GM18505 (cell line): ENCODE measurements around the gene TSHZ1.

ENCODE experiments used
- ATAC-seq: cut with Tn5 transposase; IDR thresholded peaks from one replicate; pipeline ENCODE4 v1.9.1; 2021; ENCODE audit not compliant: unreplicated experiment
- POLR2A ChIP-seq: IDR thresholded peaks from 4 replicates; pipeline ENCODE4 v1.6.1; 2011; ENCODE audit warnings: borderline replicate concordance; ENCODE audit not compliant: insufficient read depth, insufficient read length; ENCODE audit errors: extremely low read depth

Gene TSHZ1

GRCh38 chr18:75199327-75199726, 11.3 kb upstream of the TSHZ1 start:
- no peak for ATAC-seq
- TF ChIP-seq POLR2A: no peak

- no peak for ATAC-seq
- TF ChIP-seq POLR2A: no peak
Observed at GRCh38 chr18:75200071-75200470, 10.5 kb upstream of the TSHZ1 start.

- ATAC-seq: no peak
- no peak for TF ChIP-seq POLR2A
Observed at GRCh38 chr18:75200605-75201280, 9.9 kb upstream of the TSHZ1 start.

DNA sequence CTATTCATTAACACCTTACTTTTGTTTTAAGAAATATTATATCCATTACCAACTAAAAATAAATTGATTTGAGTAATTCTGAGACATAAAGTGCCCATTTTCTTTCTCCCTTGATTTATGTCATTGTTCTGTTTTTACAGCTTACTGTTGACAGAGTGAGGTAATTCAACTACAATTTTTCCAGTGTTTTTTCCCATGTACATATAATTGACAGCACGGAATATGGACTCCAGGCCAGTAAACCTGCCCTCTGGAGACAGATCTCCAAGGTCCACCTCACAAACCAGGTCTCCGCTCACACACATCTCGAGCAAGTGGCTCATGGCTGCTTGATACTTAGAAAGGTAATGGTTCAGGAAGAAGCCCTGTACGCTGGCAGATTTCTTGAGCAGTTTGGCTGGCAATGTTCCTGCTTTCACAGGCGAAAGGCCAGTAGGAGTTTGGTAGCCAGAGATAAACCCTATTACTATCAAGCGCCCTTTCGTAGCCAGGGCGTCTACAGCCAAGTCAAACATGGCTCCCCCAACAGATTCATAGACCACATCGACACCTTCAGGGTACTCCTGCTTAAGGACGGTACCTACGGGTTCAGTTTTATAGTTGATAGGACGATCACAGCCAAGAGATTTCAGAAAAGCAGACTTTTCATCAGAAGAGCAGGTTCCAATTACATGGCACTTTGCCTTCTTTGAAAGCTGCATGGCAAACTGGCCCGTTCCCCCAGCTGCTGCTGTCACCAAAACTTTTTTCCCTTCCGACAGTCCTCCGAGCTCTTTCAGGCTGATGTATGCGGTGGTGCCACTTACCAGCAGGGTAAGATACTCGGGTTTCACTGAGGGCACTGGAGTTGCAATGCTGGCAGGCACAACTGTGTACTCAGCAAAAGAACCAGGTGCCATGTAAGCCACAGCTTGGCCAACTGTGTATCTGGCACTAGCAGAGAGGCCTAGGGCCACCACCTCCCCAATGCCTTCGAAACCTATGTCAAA, 9.0 kb upstream of the TSHZ1 start:
- ATAC-seq: no peak
- TF ChIP-seq POLR2A: no peak

- no peak for TF ChIP-seq POLR2A
Observed at GRCh38 chr18:75202696-75203365, 7.8 kb upstream of the TSHZ1 start.

GRCh38 chr18:75203416-75204268, 7.0 kb upstream of the TSHZ1 start:
- ATAC-seq: no peak
- TF ChIP-seq POLR2A: no peak

More at GRCh38 chr18:75202696-75203365, 7.8 kb upstream of the TSHZ1 start:
- ATAC-seq: no peak

- ATAC-seq: no peak
- no peak for TF ChIP-seq POLR2A
Observed at GRCh38 chr18:75204269-75204731, 6.3 kb upstream of the TSHZ1 start.

DNA sequence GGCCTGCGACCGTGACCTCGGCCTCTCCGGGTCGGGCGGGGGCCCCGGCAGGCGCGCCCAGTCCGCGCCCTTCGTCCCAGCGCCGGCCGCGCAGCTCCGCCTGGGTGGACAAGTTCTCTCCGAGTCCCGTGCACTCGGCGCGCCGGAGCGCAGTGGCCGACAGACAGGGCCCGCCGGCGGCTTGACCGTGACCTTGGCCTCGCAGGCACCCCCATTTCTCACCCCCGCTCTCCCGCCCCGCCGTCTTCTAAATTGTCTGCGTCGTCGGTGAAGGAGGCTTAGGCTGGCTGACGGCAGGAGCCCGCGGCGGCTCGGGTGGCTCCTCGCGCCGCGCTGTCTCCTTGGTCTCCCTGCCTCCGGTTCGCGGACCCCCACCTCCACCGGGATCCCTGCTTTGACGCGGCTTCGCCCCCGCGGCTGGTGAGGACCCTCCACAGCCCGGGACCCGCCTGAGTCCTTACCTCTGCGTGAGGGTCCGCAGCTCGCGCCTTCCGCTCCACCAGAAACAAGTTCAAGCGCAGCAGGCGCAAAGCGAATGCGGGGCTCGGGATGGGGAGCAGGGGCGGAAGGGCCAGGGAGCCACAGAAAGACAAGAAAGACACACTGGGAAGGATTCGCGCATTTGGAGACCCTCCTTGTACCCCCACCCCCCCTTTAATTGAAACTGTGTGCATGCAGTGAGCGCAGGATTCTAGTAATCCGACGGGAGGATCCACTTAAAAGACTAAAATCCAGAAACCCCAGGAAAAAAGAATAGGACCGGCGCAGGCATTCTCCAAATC, 5.7 kb upstream of the TSHZ1 start:
- ATAC-seq: no peak
- TF ChIP-seq POLR2A: no peak

DNA sequence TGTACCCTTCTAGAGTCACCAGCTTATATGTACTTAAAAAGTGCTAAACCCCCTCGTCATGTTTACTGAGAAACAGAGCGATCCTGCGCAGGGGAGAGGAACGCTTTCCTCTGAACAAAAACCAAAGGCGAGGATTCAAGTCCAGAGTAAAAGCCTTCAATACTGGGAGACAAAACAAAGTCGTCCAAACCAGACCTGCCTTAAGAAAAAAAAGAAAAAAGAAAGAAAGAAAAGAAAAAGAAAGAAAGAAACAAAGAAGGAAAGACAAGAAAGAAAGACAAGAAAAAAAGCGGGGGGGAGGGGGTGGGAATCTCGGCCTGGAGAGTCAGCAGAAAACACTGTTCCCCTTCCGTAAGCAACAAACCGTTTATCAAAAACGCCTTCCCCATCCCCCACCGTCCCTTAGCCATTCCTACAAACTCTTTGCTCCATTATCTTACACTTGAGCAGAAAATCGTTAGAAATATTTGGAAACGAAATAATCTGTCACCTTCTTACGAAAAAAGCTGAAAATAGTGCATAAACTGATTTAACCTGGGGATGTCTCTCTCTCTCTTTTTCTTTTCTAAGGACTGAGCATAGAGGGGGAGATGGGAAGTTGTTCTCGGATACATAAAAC, 5.0 kb upstream of the TSHZ1 start:
- no peak for TF ChIP-seq POLR2A
- ATAC-seq: no peak

DNA sequence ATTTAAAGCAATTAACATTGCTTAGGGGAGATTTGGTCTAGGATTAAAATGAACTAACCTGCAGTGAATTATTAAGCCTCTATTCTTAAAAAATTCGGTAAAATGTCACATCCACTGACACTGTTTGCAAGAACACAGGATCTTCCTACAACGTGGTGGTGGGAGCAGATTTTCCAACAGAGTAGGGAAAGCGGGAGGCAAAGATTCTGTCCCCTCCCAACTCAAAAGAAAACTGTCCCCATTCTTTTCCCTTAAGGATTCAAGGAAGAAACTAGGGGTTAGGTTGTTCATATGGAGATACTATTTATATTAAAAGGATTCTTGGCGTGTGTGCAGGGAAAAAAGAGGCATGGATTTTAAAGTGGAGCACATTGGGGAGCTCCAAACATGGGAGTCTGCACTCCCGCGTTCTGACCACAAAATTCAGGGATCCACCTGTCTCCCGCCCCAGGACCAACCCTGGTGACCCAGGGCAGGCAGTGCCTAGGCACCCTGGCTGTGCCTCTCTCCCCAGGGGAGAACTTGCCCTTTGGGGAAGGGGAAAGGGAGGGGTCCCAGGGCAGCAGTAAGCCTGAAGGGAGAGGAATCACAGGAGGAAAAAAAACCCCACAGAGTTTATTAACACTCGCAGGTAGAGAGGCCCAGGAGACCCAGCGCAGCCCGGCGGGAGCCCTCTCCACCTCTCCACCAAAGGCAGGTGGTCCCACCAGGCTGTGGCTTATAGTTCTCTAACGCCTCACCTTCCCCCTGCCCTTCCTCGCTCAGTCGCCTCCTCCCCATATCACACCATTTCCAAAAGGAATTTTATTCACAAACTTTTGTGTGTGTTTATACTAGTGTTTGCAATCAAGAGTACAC, 3.9 kb upstream of the TSHZ1 start:
- no peak for ATAC-seq
- no peak for TF ChIP-seq POLR2A
